HUES6 (cell line): ENCODE results near the gene CHD1.

Experiments
- H3K27ac ChIP-seq: 2 replicates; pipeline ENCODE4 v1.7.0; 2013; ENCODE audit warnings: low read depth, mild to moderate bottlenecking, low read length, inconsistent platforms
- H3K27me3 ChIP-seq: 2 replicates; pipeline ENCODE4 v1.6.1; 2013; ENCODE audit warnings: low read length; ENCODE audit not compliant: control insufficient read depth, insufficient read depth
- H3K36me3 ChIP-seq: 2 replicates; pipeline ENCODE4 v1.6.1; 2013; ENCODE audit warnings: low read length; ENCODE audit not compliant: control insufficient read depth, insufficient read depth
- H3K4me1 ChIP-seq: 2 replicates; pipeline ENCODE4 v1.6.1; 2013; ENCODE audit warnings: low read length; ENCODE audit not compliant: control insufficient read depth, insufficient read depth
- H3K4me3 ChIP-seq: 2 replicates; pipeline ENCODE4 v1.5.1; 2013; ENCODE audit warnings: low read depth, low read length
- H3K9ac ChIP-seq: one replicate; pipeline ENCODE4 v1.6.1; 2013; ENCODE audit warnings: mild to moderate bottlenecking, low read length
- H3K9me3 ChIP-seq: 2 replicates; pipeline ENCODE4 v1.6.1; 2013; ENCODE audit warnings: low read depth, low read length; ENCODE audit not compliant: control insufficient read depth, insufficient read depth

The CHD1 gene

GRCh38 chr5:98839469-98840383 is 89.1 kb downstream of the CHD1 start:
- Histone ChIP-seq H3K4me1 (no peaks in the 10 kb centered on the region), H3K27ac (no peak overlapping the region), H3K9me3 (peaks cover 18% of the 10 kb centered on the region), H3K27me3 (no peaks in the 10 kb centered on the region), H3K9ac (no peak overlapping the region), H3K4me3 (no peak overlapping the region), H3K36me3 (no peaks in the 10 kb centered on the region)

GRCh38 chr5:98836175-98836574 is 92.6 kb downstream of the CHD1 start:
- Histone ChIP-seq H3K9ac (no peak overlapping the region), H3K27me3 (no peaks in the 10 kb centered on the region), H3K27ac (no peak overlapping the region), H3K4me1 (no peaks in the 10 kb centered on the region), H3K4me3 (no peak overlapping the region), H3K9me3 (no peaks in the 10 kb centered on the region), H3K36me3 (no peaks in the 10 kb centered on the region)

GRCh38 chr5:98827588-98828284 is 101.1 kb downstream of the CHD1 start:
- H3K27me3 ChIP-seq, result no peaks in the 10 kb centered on the region
- no peak overlapping the region for H3K9ac ChIP-seq
- no peaks in the 10 kb centered on the region for H3K9me3 ChIP-seq
- H3K36me3 ChIP-seq, result no peaks in the 10 kb centered on the region
- H3K27ac ChIP-seq, result no peak overlapping the region
- H3K4me3 ChIP-seq, result no peak overlapping the region
- no peaks in the 10 kb centered on the region for H3K4me1 ChIP-seq

- no peaks in the 10 kb centered on the region for H3K4me1 ChIP-seq
- H3K27ac ChIP-seq, result no peak overlapping the region
- no peak overlapping the region for H3K9ac ChIP-seq
- no peaks in the 10 kb centered on the region for H3K27me3 ChIP-seq
- no peaks in the 10 kb centered on the region for H3K36me3 ChIP-seq
- no peak overlapping the region for H3K4me3 ChIP-seq
- H3K9me3 ChIP-seq, result peaks cover under 1% of the 10 kb centered on the region; the same call in 1 of the 2 replicates
Observed at GRCh38 chr5:98827161-98827560, 101.6 kb downstream of the CHD1 start.

- Histone ChIP-seq H3K9ac (no peak overlapping the region), H3K27me3 (no peaks in the 10 kb centered on the region), H3K27ac (no peak overlapping the region), H3K4me1 (no peaks in the 10 kb centered on the region), H3K9me3 (peaks cover 4% of the 10 kb centered on the region; the same call in 1 of the 2 replicates), H3K4me3 (no peak overlapping the region), H3K36me3 (no peaks in the 10 kb centered on the region)
Observed at GRCh38 chr5:98825582-98826375, 103.0 kb downstream of the CHD1 start.

- no peaks in the 10 kb centered on the region for H3K9me3 ChIP-seq
Observed at GRCh38 chr5:98816582-98817222, 112.1 kb downstream of the CHD1 start.

GRCh38 chr5:98813755-98814154 is 115.1 kb downstream of the CHD1 start:
- no peaks in the 10 kb centered on the region for H3K9me3 ChIP-seq
- no peaks in the 10 kb centered on the region for H3K27me3 ChIP-seq
- no peaks in the 10 kb centered on the region for H3K4me1 ChIP-seq
- no peak overlapping the region for H3K9ac ChIP-seq
- no peak overlapping the region for H3K4me3 ChIP-seq
- H3K36me3 ChIP-seq, result no peaks in the 10 kb centered on the region
- no peak overlapping the region for H3K27ac ChIP-seq

More at GRCh38 chr5:98816582-98817222, 112.1 kb downstream of the CHD1 start:
- no peak overlapping the region for H3K9ac ChIP-seq
- H3K36me3 ChIP-seq, result no peaks in the 10 kb centered on the region
- no peak overlapping the region for H3K27ac ChIP-seq
- no peaks in the 10 kb centered on the region for H3K27me3 ChIP-seq
- no peaks in the 10 kb centered on the region for H3K4me1 ChIP-seq
- H3K4me3 ChIP-seq, result no peak overlapping the region

GRCh38 chr5:98810206-98810605 is 118.6 kb downstream of the CHD1 start:
- Histone ChIP-seq H3K27ac (no peak overlapping the region), H3K4me1 (no peaks in the 10 kb centered on the region), H3K27me3 (no peaks in the 10 kb centered on the region), H3K9ac (no peak overlapping the region), H3K36me3 (no peaks in the 10 kb centered on the region), H3K4me3 (no peak overlapping the region), H3K9me3 (peaks cover 14% of the 10 kb centered on the region)

DNA sequence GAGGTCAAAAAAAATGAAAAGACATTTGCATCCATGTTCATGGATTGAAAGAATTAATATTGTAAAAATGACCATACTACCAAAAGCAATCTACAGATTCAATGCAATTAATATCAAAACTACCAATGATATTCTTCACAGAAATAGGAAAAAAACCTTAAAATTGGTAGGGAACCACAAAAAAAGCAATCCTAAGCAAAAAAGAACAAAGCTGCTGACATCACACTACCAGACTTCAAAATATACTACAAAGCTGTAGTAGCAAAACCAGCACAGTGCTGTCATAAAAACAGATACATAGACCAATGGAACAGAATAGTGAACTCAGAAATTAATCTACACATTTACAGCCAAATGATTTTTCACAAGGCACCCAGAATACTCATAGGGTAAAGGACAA is 121.0 kb downstream of the CHD1 start:
- H3K9me3 ChIP-seq, result peaks cover 16% of the 10 kb centered on the region
- H3K27ac ChIP-seq, result no peak overlapping the region
- no peaks in the 10 kb centered on the region for H3K27me3 ChIP-seq
- H3K36me3 ChIP-seq, result no peaks in the 10 kb centered on the region
- H3K4me1 ChIP-seq, result no peaks in the 10 kb centered on the region
- no peak overlapping the region for H3K9ac ChIP-seq
- no peak overlapping the region for H3K4me3 ChIP-seq

- Histone ChIP-seq H3K9me3 (peaks cover 16% of the 10 kb centered on the region), H3K9ac (no peak overlapping the region), H3K27me3 (no peaks in the 10 kb centered on the region), H3K27ac (no peak overlapping the region), H3K36me3 (no peaks in the 10 kb centered on the region), H3K4me1 (no peaks in the 10 kb centered on the region), H3K4me3 (no peak overlapping the region)
Observed at GRCh38 chr5:98805070-98805469, 123.7 kb downstream of the CHD1 start.
